Right renal cortex interstitium (tissue), 3 donors: ENCODE measurements around the gene CDK10. TPM values are rescaled to one million over a fixed set of nuclear protein-coding genes. Genes with fewer than 3 reads are reported as not detected.

Experiments
- DNase-seq, 3 donors: peaks; one replicate each; pipeline ENCODE4 v3.0.0-alpha.2; 2013; ENCODE audit warnings: low read depth in 3 of 3, low spot score in 2 of 3
- polyA plus RNA-seq, 3 donors: library from polyadenylated mRNA; unstranded; fragments of 120-200 nt; gene quantifications; one replicate each; pipeline ENCODE4 v1.2.1, GENCODE V29; 2013; ENCODE audit not compliant: insufficient read length in 3 of 3

The CDK10 gene, protein sequence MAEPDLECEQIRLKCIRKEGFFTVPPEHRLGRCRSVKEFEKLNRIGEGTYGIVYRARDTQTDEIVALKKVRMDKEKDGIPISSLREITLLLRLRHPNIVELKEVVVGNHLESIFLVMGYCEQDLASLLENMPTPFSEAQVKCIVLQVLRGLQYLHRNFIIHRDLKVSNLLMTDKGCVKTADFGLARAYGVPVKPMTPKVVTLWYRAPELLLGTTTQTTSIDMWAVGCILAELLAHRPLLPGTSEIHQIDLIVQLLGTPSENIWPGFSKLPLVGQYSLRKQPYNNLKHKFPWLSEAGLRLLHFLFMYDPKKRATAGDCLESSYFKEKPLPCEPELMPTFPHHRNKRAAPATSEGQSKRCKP
- polyA plus RNA-seq = 10 to 100 TPM; 79.6 to 97.3 (median 83.1) TPM

GRCh38 chr16:89686520-89687091 is at the start of gene CDK10:
Gene CDK10 (plus strand): TSS chr16:89686689. CDS start chr16:89686711, 22 bp downstream.
- peak; percentile 78 to 90 (median 83) for DNase-seq

- no peak for DNase-seq
Observed at GRCh38 chr16:89637379-89637778, 49.1 kb upstream of the CDK10 start.

DNA sequence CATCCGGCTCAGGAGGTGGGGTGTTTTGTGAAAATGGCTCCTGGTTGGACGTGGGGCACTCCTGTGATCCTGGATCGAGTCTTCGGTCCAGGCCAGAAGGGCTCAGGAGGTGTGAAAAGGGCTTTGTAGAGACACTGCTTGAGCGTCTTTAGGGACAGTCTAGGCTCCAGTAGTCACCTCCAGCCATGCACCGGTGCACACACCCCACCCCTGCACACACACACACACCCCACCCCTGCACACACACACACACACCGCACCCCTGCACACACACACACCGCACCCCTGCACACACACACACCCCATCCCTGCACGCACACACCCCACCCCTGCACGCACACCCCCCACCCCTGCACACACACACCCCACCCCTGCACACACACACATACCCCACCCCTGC is 48.0 kb upstream of the CDK10 start:
- DNase-seq = no peak

DNA sequence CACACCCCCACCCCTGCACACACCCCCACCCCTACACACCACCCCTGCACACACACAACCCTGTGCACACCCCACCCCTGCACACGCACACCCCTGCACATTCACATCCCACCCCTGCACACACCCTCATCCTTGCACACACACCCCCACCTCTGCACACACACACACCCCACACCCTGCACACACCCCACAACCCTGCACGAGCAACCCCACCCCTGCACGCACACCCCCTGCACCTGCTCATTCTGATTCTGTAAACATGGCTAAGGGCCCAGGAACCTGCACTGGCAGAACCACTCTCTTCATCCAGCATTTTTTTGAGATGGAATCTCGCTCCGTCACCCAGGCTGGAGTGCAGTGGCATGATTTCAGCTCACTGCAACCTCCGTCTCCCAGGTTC is 47.1 kb upstream of the CDK10 start:
- no peak for DNase-seq

DNA sequence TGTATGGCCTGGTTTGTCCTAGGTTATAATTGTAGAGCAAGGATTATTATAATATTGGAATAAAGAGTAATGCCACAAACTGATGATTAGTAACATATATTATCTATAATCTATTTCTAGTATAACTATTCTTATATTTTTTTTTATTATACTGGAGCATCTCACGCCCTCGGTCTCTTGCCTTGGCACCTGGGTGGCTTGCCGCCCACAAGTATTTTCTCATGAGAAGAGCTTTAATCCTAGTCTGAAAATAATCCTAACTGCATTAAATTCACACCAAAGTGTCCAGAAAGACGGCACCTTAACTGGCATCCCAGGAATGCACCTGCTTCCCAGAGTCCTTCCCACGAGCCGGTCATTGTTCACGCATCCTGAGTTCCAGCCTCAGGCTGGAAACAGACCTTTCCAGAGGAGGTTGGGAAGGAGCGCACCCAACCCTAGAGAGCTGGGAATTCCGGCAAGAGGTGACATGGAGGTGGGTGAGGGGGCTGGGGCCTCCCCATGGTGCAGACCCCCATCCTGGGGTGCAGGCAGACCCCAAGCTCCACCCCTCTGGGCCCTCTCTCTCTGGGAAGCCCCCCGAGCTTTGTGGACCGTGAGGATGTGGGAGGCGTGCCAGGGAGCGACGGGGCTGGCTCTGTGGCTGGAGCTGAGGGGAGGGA is 44.9 kb upstream of the CDK10 start:
- DNase-seq = no peak

DNA sequence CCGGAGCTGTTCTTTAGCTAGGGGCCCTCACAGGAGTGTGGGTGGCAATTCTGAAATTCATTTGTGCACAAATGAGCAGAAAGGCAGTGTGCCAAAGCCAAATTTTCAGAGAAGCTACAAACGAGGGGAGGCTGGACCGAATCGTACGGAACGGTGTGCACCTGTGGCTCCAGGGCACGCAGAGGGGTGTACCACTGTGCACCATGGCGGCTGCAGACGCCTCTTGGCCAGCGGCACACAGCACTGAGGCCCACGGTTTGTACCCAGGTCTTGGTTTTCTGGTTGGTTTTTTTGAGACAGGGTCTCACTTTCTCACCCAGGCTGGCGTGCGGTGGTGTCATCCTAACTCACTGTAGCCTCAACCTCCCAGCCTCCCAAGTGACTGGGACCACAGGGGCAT is 43.9 kb upstream of the CDK10 start:
- no peak for DNase-seq

DNA sequence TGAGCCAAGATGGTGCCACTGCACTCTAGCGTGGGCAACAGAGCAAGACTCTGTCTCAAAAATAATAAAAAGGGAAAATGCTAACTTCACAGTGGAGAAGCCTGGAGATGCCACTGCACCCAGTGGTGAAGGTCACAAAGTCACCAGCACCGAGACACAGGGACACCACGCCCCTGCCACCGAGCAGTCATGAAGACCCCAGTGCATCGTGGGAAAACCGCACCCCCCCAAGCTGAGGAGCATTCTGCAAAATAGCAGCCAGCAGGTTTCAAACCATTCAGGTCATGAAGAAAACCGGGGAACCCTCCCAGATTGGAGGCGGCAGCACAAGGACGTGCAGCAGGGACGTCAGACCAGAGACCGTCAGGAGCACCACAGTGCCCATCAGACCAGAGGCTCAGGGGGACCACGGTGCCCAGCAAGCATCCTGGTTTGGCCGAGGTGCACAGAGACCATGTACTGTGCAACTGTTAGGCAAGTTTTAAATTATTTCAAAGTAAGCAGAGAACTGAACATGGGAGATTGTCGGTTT is 42.7 kb upstream of the CDK10 start:
- no peak for DNase-seq

DNA sequence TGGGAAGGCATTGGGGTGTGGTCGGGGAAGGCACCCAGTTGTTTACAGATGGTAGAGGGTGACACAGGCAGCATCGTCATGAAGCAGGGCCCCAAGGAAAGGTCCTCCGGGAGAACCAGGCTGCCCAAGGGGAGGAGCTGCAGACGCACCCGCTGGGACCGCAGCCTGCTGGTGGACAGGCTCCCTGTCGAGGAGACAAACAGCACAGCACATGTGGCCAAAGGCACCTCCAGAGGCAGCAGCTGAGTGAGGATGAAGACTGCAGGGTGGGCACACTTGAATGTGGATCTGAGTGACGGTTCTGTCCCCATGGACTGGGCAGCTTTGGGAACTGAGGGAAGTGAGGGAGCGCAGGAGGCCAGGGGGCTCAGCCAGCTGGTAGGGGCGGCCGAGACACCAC is 41.4 kb upstream of the CDK10 start:
- DNase-seq = no peak

- no peak for DNase-seq
Observed at GRCh38 chr16:89646270-89646669, 40.2 kb upstream of the CDK10 start.

- DNase-seq = no peak
Observed at GRCh38 chr16:89646906-89647305, 39.6 kb upstream of the CDK10 start.

GRCh38 chr16:89651584-89651983 is 34.9 kb upstream of the CDK10 start:
- no peak for DNase-seq

GRCh38 chr16:89653656-89654295 is 32.7 kb upstream of the CDK10 start:
- DNase-seq = no peak

- no peak for DNase-seq
Observed at GRCh38 chr16:89655062-89655643, 31.3 kb upstream of the CDK10 start.

GRCh38 chr16:89656435-89657121 is 29.9 kb upstream of the CDK10 start:
- DNase-seq = no peak

DNA sequence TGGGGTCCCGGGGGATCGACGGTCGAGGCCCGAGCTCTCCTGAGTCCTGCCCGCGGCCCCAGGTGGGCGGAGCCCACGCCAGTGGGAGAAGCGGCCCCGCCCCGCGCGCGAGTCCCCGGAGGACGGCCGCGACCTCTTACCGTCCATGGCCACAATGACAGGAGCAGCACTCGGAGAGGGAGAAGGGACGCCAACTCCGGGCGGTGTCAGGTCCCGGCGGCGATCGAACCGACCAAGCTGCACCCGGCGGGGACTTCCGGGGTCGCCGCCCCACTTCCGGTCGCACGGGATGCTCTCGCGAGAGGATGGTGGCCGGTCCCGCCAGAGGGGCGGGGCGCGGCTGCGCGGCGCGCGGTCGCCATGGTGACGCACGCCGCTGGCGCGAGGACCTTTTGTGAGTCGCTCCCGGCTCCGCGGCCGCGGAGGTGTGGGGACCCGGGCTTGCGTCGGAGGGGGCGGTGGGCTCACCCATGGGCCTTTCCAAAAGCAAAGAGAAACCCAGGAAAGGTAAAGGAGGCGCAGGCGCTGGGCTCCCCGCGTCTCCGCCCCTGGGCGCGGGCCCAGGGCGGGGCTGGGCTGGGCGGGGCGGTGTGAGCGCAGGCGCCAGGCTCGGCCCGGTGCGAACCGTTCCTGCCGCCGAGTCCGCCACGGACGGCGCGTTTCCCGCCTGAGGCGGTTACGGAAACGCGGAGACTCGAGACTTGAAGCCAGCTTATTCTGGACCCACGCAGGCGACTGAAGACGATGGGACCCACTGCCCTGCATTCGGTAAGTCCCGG is 28.9 kb upstream of the CDK10 start, which contains the start of the genes CHMP1A and SPATA33:
Gene CHMP1A, minus strand, starts transcription at position 267 of the 779 bp plus-strand sequence. Its CDS starts 120 bp downstream, at position 147.
Gene SPATA33, plus strand, starts transcription at position 395 of the 779 bp plus-strand sequence. Its CDS starts 76 bp downstream, at position 471.
- peak; percentile 63 to 82 (median 76) for DNase-seq

GRCh38 chr16:89658221-89658879 is 28.1 kb upstream of the CDK10 start:
- DNase-seq = no peak

- DNase-seq = no peak
Observed at GRCh38 chr16:89660146-89660545, 26.3 kb upstream of the CDK10 start.

GRCh38 chr16:89661215-89661614 is 25.3 kb upstream of the CDK10 start:
- no peak for DNase-seq
